Measurements from ENCODE around the gene GPHA2.

GRCh38 chr11:64892411-64892831, 43.3 kb downstream of the GPHA2 start:
- TF ChIP-seq CTCF (IDR thresholded peaks at IDR 0.05) (no peak), POLR2AphosphoS5 (IDR thresholded peaks at IDR 0.05) (no peak)

Measured in stomach (tissue), 4 donors.